ENCODE data around the gene DCST1.

- TF ChIP-seq TEAD4 (CRISPR knock-in tag; IDR thresholded peaks at IDR 0.05) (no peak), CTCF (IDR thresholded peaks at IDR 0.05) (no peak), ZNF671 (CRISPR knock-in tag; IDR thresholded peaks at IDR 0.05) (no peak), ZNF138 (CRISPR knock-in tag; conservative IDR thresholded peaks at IDR 0.05) (no peak), NFYB (CRISPR knock-in tag; conservative IDR thresholded peaks at IDR 0.05; ENCODE audit: low read depth) (no peak), ZNF512 (CRISPR knock-in tag; IDR thresholded peaks at IDR 0.05; ENCODE audit: borderline replicate concordance) (no peak), ZNF121 (CRISPR knock-in tag; IDR thresholded peaks at IDR 0.05) (no peak), NR2C2 (CRISPR knock-in tag; IDR thresholded peaks at IDR 0.05) (no peak), NFE2L1 (CRISPR knock-in tag; IDR thresholded peaks at IDR 0.05) (no peak), SP1 (CRISPR knock-in tag; conservative IDR thresholded peaks at IDR 0.05) (no peak), ZBTB43 (CRISPR knock-in tag; IDR thresholded peaks at IDR 0.05) (no peak)
These were observed 29.8 kb upstream of the DCST1 start for GRCh38 chr1:155003766-155004351.
